ENCODE data around the gene TLCD4. TPM values are rescaled to one million over a fixed set of nuclear protein-coding genes. Genes with fewer than 3 reads are reported as not detected.

Gene TLCD4
- total RNA-seq, 1 experiment from 2014 or later = 1.8 TPM

DNA sequence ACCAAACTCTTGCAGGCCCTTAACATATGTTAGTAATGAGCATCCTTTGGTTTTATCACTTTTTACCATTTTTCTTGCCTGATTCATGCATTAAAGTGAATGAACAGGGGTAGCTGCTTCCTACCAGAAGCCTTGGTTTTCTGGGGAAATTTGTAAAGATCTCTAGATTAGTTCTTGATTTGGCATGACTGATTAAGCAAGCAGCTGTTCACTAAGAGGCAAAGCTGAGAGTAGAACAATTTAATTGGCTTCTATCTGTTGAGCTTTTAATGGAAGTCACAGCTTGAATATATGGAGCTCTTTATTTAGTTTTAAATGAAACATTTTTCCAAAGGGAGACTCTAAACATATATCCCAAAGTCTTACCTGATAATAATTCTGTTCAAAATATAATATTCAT, 23.6 kb downstream of the TLCD4 start:
- no peak overlapping the region for H3K27ac Mint-ChIP-seq
- H3K27me3 Mint-ChIP-seq (ENCODE audit: low read depth) = no peaks in the 10 kb centered on the region

More for the DNA sequence above, 23.6 kb downstream of the TLCD4 start:
- Histone ChIP-seq H2BK12ac (ENCODE audit: insufficient read length, low read depth, low read length) (no peak overlapping the region), H3K18ac (ENCODE audit: insufficient read length, low read depth, low read length) (no peak overlapping the region), H3K27me3 (ENCODE audit: insufficient read depth, low read length) (no peaks in the 10 kb centered on the region), H3T11ph (ENCODE audit: low read length) (no peak overlapping the region), H4K20me1 (ENCODE audit: control insufficient read depth, insufficient read depth, insufficient read length) (no peaks in the 10 kb centered on the region), H2BK15ac (ENCODE audit: low read depth, low read length) (no peak overlapping the region), H3K9ac (ENCODE audit: extremely low read depth, insufficient read length, low read length) (no peak overlapping the region), H3K4ac (ENCODE audit: low read depth, low read length) (no peak overlapping the region), H3K79me1 (ENCODE audit: insufficient read depth, low read depth, low read length, poor library complexity, severe bottlenecking) (no peaks in the 10 kb centered on the region), H3K14ac (ENCODE audit: insufficient read depth, low read length) (no peak overlapping the region), H4K8ac (replicated peaks; ENCODE audit: insufficient read length, low read depth, low read length) (no peak overlapping the region), H3K4me2 (ENCODE audit: insufficient read depth, insufficient read length, low read length) (no peak overlapping the region), H3K23ac (ENCODE audit: insufficient read length, low read depth, low read length) (no peak overlapping the region), H3K23me2 (ENCODE audit: insufficient read length, low read depth, low read length, poor library complexity, severe bottlenecking) (no peaks in the 10 kb centered on the region), H2AFZ (ENCODE audit: low read length) (no peak overlapping the region), H3K56ac (ENCODE audit: insufficient read length, low read depth, low read length) (no peak overlapping the region), H2BK20ac (ENCODE audit: low read depth, low read length, poor library complexity, severe bottlenecking) (no peak overlapping the region), H2BK5ac (ENCODE audit: insufficient read length, low read length) (no peak overlapping the region), H3K4me1 (ENCODE audit: insufficient read depth, low read length) (no peaks in the 10 kb centered on the region; the same call in 1 of the 2 replicates), H3K27ac (ENCODE audit: insufficient read length, low read depth, low read length) (no peak overlapping the region), H2BK120ac (ENCODE audit: low read depth, low read length, poor library complexity, severe bottlenecking) (no peak overlapping the region), H2AK5ac (ENCODE audit: insufficient read length, low read length) (no peak overlapping the region), H3K9me3 (ENCODE audit: control insufficient read depth, low read depth, low read length) (no peaks in the 10 kb centered on the region), H4K5ac (ENCODE audit: insufficient read length, low read depth, low read length) (no peak overlapping the region), H4K91ac (ENCODE audit: insufficient read length, low read depth, low read length) (no peak overlapping the region), H3K79me2 (ENCODE audit: insufficient read depth, low read length) (no peaks in the 10 kb centered on the region; the same call in 1 of the 2 replicates)
- Mint-ChIP-seq H3K4me3 (no peak overlapping the region), H3K4me1 (peaks cover 6 to 15% of the 10 kb centered on the region in 2 experiments), H3K9me3 (no peaks in the 10 kb centered on the region), H3K36me3 (ENCODE audit: insufficient read depth in 1 of 3, low read depth in 3 of 3) (no peaks in the 10 kb centered on the region)
- no peak for DNase-seq
- TF ChIP-seq, protein P1, sequence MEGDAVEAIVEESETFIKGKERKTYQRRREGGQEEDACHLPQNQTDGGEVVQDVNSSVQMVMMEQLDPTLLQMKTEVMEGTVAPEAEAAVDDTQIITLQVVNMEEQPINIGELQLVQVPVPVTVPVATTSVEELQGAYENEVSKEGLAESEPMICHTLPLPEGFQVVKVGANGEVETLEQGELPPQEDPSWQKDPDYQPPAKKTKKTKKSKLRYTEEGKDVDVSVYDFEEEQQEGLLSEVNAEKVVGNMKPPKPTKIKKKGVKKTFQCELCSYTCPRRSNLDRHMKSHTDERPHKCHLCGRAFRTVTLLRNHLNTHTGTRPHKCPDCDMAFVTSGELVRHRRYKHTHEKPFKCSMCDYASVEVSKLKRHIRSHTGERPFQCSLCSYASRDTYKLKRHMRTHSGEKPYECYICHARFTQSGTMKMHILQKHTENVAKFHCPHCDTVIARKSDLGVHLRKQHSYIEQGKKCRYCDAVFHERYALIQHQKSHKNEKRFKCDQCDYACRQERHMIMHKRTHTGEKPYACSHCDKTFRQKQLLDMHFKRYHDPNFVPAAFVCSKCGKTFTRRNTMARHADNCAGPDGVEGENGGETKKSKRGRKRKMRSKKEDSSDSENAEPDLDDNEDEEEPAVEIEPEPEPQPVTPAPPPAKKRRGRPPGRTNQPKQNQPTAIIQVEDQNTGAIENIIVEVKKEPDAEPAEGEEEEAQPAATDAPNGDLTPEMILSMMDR (conservative IDR thresholded peaks at IDR 0.05) = no peak

Measured in H9 (cell line).